ENCODE results near the gene CDCA3.

DNA sequence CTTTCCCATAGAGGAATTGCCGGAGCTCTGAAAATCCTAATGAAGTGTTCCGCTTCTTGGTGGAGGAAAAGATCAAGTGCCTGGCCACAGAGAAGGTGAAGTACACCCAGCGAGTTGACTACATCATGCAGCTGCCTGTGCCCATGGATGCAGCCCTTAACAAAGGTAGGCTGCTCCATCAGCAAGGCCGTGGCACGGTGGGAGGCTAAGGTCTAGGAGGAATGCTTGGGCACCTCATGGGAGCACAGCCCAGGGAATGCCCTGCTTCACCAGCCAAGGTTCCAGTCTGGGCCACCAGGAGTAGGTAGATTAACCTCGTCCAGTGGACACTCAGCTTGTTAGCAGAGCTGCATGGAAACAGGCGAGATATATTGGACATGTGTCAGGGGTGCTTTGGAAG lies 9.9 kb upstream of the CDCA3 start:
- TF ChIP-seq CTCF (conservative IDR thresholded peaks at IDR 0.05; ENCODE audit: low read length) (no peak), EZH2phosphoT487 (IDR thresholded peaks at IDR 0.05; ENCODE audit: borderline replicate concordance, low read depth, low read length) (no peak)

Data from OCI-LY7 (cell line).